ENCODE data around the gene HIPK1. TPM values are rescaled to one million over a fixed set of nuclear protein-coding genes. Genes with fewer than 3 reads are reported as not detected.

Gene HIPK1
- total RNA-seq, 6 experiments from 2014 or later, result 34.6 to 49.1 (median 38.7) TPM

DNA sequence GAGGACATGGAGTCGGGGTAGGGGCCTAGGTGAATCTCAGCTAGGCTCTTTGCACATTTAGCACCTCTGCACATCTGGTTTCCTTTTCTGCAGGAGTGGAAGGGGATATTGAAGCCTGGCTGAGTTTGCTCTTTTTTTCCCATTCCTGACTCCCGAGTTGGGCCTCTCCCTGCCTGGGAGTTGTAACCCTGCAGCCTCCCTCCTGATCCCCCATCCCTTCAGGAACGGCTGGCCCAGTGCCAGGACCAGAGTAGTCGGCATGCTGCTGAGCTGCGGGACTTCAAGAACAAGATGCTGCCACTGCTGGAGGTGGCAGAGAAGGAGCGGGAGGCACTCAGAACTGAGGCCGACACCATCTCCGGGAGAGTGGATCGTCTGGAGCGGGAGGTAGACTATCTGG, 51.0 kb downstream of the HIPK1 start:
- TF ChIP-seq, protein P1, sequence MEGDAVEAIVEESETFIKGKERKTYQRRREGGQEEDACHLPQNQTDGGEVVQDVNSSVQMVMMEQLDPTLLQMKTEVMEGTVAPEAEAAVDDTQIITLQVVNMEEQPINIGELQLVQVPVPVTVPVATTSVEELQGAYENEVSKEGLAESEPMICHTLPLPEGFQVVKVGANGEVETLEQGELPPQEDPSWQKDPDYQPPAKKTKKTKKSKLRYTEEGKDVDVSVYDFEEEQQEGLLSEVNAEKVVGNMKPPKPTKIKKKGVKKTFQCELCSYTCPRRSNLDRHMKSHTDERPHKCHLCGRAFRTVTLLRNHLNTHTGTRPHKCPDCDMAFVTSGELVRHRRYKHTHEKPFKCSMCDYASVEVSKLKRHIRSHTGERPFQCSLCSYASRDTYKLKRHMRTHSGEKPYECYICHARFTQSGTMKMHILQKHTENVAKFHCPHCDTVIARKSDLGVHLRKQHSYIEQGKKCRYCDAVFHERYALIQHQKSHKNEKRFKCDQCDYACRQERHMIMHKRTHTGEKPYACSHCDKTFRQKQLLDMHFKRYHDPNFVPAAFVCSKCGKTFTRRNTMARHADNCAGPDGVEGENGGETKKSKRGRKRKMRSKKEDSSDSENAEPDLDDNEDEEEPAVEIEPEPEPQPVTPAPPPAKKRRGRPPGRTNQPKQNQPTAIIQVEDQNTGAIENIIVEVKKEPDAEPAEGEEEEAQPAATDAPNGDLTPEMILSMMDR (IDR thresholded peaks at IDR 0.05), result no peak
- peaks cover 4% of the 10 kb centered on the region for H3K27me3 Mint-ChIP-seq (ENCODE audit: insufficient read depth)
- peaks cover 100% of the 10 kb centered on the region for H3K4me1 Mint-ChIP-seq (ENCODE audit: low read depth)
- H3K9me3 Mint-ChIP-seq, result no peaks in the 10 kb centered on the region
- peaks cover 27% of the 10 kb centered on the region for H3K36me3 Mint-ChIP-seq (ENCODE audit: low read depth)
- peak; percentile 23 for DNase-seq
- peak overlapping the region; percentile 91 for H3K4me3 Mint-ChIP-seq
- H3K27ac Mint-ChIP-seq, result peak overlapping the region; percentile 96

- H3K9me3 Mint-ChIP-seq, result no peaks in the 10 kb centered on the region
- H3K36me3 Mint-ChIP-seq (ENCODE audit: low read depth), result peaks cover 31% of the 10 kb centered on the region; the same call in 1 of the 2 replicates
- peaks cover 87% of the 10 kb centered on the region for H3K4me1 Mint-ChIP-seq (ENCODE audit: low read depth)
- TF ChIP-seq, protein P1 (IDR thresholded peaks at IDR 0.05), result no peak
- peak overlapping the region; percentile 96 for H3K27ac Mint-ChIP-seq
- peaks cover 4% of the 10 kb centered on the region for H3K27me3 Mint-ChIP-seq (ENCODE audit: insufficient read depth)
- DNase-seq, result peak; percentile 74
- peak overlapping the region; percentile 91 for H3K4me3 Mint-ChIP-seq
These were observed 53.1 kb downstream of the HIPK1 start for GRCh38 chr1:113981962-113982931.

DNA sequence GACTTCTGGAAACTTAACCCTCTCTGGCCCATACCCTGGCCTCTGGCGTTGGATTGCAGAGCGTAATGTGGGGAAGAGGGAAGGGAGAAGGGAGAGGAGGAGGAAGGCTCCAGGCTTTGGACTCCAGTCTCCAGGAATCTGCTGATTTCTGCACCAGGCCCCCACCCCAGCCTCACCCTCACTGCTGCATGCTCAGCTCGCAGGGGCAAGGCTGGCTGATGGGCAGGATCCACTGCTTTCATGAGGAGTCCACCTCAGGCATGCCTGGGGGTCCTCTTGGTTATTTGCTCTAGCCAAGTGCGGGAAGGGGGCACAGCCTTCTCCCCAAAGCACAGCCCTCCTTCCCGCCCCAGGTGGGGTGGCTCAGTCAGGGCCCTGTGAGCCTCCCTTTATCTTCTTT, 53.8 kb downstream of the HIPK1 start:
- Mint-ChIP-seq H3K9me3 (no peaks in the 10 kb centered on the region), H3K4me1 (ENCODE audit: low read depth) (peaks cover 85% of the 10 kb centered on the region), H3K4me3 (peak overlapping the region; percentile 91), H3K36me3 (ENCODE audit: low read depth) (peaks cover 31% of the 10 kb centered on the region; the same call in 1 of the 2 replicates), H3K27ac (peak overlapping the region; percentile 96), H3K27me3 (ENCODE audit: insufficient read depth) (peaks cover 4% of the 10 kb centered on the region)
- TF ChIP-seq, protein P1 (IDR thresholded peaks at IDR 0.05), result no peak
- DNase-seq, result no peak

DNA sequence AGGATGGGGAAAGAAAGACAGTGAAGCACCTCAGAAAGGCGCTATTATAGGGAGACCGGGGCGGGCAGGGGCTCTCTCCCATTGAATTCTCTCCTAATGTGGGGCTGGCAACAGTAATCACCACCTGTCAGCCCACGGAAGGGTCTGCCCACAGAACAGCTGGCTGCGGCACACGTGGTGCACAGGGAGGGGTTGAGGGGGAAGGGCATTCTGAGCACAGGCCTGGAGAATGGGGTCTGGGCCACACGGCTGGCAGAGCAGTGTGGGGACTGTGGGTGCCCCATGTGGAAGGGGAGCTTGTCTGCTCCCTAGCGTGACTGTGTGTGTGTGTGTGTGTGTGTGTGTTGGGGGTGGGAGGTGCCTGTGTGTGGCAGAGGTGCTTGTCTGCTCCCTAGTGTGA, 54.3 kb downstream of the HIPK1 start:
- Mint-ChIP-seq H3K4me3 (peak overlapping the region; percentile 91), H3K27me3 (ENCODE audit: insufficient read depth) (peaks cover 4% of the 10 kb centered on the region), H3K4me1 (ENCODE audit: low read depth) (peaks cover 81% of the 10 kb centered on the region), H3K9me3 (no peaks in the 10 kb centered on the region), H3K27ac (peak overlapping the region; percentile 96), H3K36me3 (ENCODE audit: low read depth) (peaks cover 31% of the 10 kb centered on the region; the same call in 1 of the 2 replicates)
- DNase-seq, result no peak
- TF ChIP-seq, protein P1 (IDR thresholded peaks at IDR 0.05), result no peak

GRCh38 chr1:113983826-113984225, 54.7 kb downstream of the HIPK1 start:
- Mint-ChIP-seq H3K27ac (no peak overlapping the region; the same call in 1 of the 2 replicates), H3K27me3 (ENCODE audit: insufficient read depth) (peaks cover 4% of the 10 kb centered on the region), H3K36me3 (ENCODE audit: low read depth) (peaks cover 31% of the 10 kb centered on the region; the same call in 1 of the 2 replicates), H3K9me3 (no peaks in the 10 kb centered on the region), H3K4me3 (peak overlapping the region; percentile 91), H3K4me1 (ENCODE audit: low read depth) (peaks cover 76% of the 10 kb centered on the region)
- DNase-seq, result no peak
- TF ChIP-seq, protein P1 (IDR thresholded peaks at IDR 0.05), result no peak
